IMR-90 (cell line): ENCODE results near the gene ELL2. TPM values are rescaled to one million over a fixed set of nuclear protein-coding genes. Genes with fewer than 3 reads are reported as not detected.
A peak's percentile ranks its signal among the peaks of the same experiment; 100 is the strongest.

Experiments
- ATAC-seq: fragments of 200-7000 bp; cut with Tn5 transposase; 2 replicates; pipeline ENCODE4 v1.9.1; 2020; ENCODE audit warnings: low read depth, mild to moderate bottlenecking, moderate library complexity
- BruUV-seq: library from RNA; stranded (reverse); fragments of 400-500 nt; replicated peaks from 2 replicates; lab custom pipeline; 2021; lab: Mats Ljungman, UMichigan
- CTCF ChIA-PET: fragments of 300-600 bp; formaldehyde crosslinking; extraction: SDS; loops from one replicate; lab custom pipeline; 2021; ENCODE audit warnings: antibody characterized with exemption; lab: Yijun Ruan, JAX
- POLR2A ChIA-PET: fragments of 300-600 bp; sonication (Branson Sonifier 250); formaldehyde crosslinking; loops from one replicate; lab custom pipeline; 2022; ENCODE audit warnings: antibody characterized with exemption; ENCODE audit not compliant: unreplicated experiment; lab: Charles Lee
- DNase-seq: peaks from one replicate; pipeline ENCODE4 v3.0.0; 2013
- H2AFZ ChIP-seq: replicated peaks from 2 replicates; pipeline ENCODE3; 2013; ENCODE audit warnings: low read length, mild to moderate bottlenecking; ENCODE audit not compliant: poor library complexity
- H2AK5ac ChIP-seq: 2 replicates; pipeline ENCODE4 v1.6.1; 2013; ENCODE audit warnings: low read depth, low read length, inconsistent platforms
- H2AK9ac ChIP-seq: replicated peaks from 2 replicates; pipeline ENCODE3; 2013; ENCODE audit warnings: mild to moderate bottlenecking, low read depth, low read length, moderate library complexity; ENCODE audit not compliant: poor library complexity
- H2BK120ac ChIP-seq: 2 replicates; pipeline ENCODE4 v1.6.1; 2013; ENCODE audit warnings: low read depth, low read length, inconsistent platforms
- H2BK15ac ChIP-seq: 3 replicates; pipeline ENCODE4 v1.6.1; 2013; ENCODE audit warnings: low read depth, low read length, inconsistent platforms
- H2BK20ac ChIP-seq: 2 replicates; pipeline ENCODE4 v1.6.1; 2013; ENCODE audit warnings: low read depth, mild to moderate bottlenecking, inconsistent platforms, low read length, moderate library complexity
- H2BK5ac ChIP-seq: 2 replicates; pipeline ENCODE4 v1.6.1; 2013; ENCODE audit warnings: mild to moderate bottlenecking, low read depth, low read length, inconsistent platforms; ENCODE audit not compliant: poor library complexity, severe bottlenecking
- H3K14ac ChIP-seq: replicated peaks from 2 replicates; pipeline ENCODE4 v1.6.1; 2013; ENCODE audit warnings: low read depth, low read length, inconsistent platforms
- H3K18ac ChIP-seq: 2 replicates; pipeline ENCODE4 v1.6.1; 2013; ENCODE audit warnings: low read depth, low read length, control low read depth
- H3K23ac ChIP-seq: 2 replicates; pipeline ENCODE4 v1.6.1; 2013; ENCODE audit warnings: low read depth, low read length, inconsistent platforms
- H3K27ac ChIP-seq: 2 replicates; pipeline ENCODE4 v1.5.1; 2013; ENCODE audit warnings: mild to moderate bottlenecking, control low read depth, low read length; ENCODE audit not compliant: insufficient read depth
- H3K27me3 ChIP-seq: 2 replicates; pipeline ENCODE4 v1.6.1; 2013; ENCODE audit warnings: low read length; ENCODE audit not compliant: control insufficient read depth, insufficient read depth
- H3K36me3 ChIP-seq: 2 replicates; pipeline ENCODE4 v1.6.1; 2013; ENCODE audit warnings: low read length, mixed read lengths; ENCODE audit not compliant: control insufficient read depth, insufficient read depth
- H3K4ac ChIP-seq: 2 replicates; pipeline ENCODE4 v1.6.1; 2013; ENCODE audit warnings: low read depth, low read length, inconsistent platforms
- H3K4me1 ChIP-seq: 2 replicates; pipeline ENCODE4 v1.6.1; 2013; ENCODE audit warnings: low read length, mixed read lengths; ENCODE audit not compliant: control insufficient read depth, insufficient read depth
- H3K4me2 ChIP-seq: 2 replicates; pipeline ENCODE4 v1.6.1; 2013; ENCODE audit warnings: low read depth, mild to moderate bottlenecking, control low read depth, low read length, moderate library complexity
- H3K4me3 ChIP-seq: 2 replicates; pipeline ENCODE4 v1.5.1; 2013; ENCODE audit warnings: low read depth, mild to moderate bottlenecking, control low read depth, low read length, moderate library complexity; ENCODE audit not compliant: insufficient read depth
- H3K56ac ChIP-seq: 2 replicates; pipeline ENCODE4 v1.6.1; 2013; ENCODE audit warnings: low read length, inconsistent platforms; ENCODE audit not compliant: insufficient read depth; ENCODE audit errors: extremely low read depth
- H3K79me1 ChIP-seq, 2 experiments: 2 replicates each; pipeline ENCODE4 v1.6.1; 2013; ENCODE audit warnings: low read length in 2 of 2, inconsistent platforms in 1 of 2, low read depth in 1 of 2
- H3K9ac ChIP-seq: 2 replicates; pipeline ENCODE4 v1.6.1; 2013; ENCODE audit warnings: low read depth, low read length, control low read depth
- H3K9me1 ChIP-seq: 2 replicates; pipeline ENCODE4 v1.6.1; 2013; ENCODE audit warnings: low read length, inconsistent platforms; ENCODE audit not compliant: insufficient read depth
- H3K9me3 ChIP-seq: 2 replicates; pipeline ENCODE4 v1.6.1; 2013; ENCODE audit warnings: low read length; ENCODE audit not compliant: control insufficient read depth, insufficient read depth
- H4K20me1 ChIP-seq: 2 replicates; pipeline ENCODE4 v1.6.1; 2013; ENCODE audit warnings: low read length, inconsistent platforms; ENCODE audit not compliant: insufficient read depth
- H4K5ac ChIP-seq: 2 replicates; pipeline ENCODE4 v1.6.1; 2013; ENCODE audit warnings: mild to moderate bottlenecking, low read depth, low read length, control low read depth
- H4K8ac ChIP-seq, 2 experiments: 2 replicates each; pipeline ENCODE4 v1.6.1; 2013; ENCODE audit warnings: low read depth in 2 of 2, low read length in 2 of 2, control low read depth in 1 of 2, inconsistent platforms in 1 of 2
- H4K91ac ChIP-seq: 2 replicates; pipeline ENCODE4 v1.6.1; 2013; ENCODE audit warnings: low read depth, low read length, inconsistent platforms; ENCODE audit not compliant: insufficient read depth
- BHLHE40 ChIP-seq: fragments of 150-350 bp; IDR thresholded peaks from 2 replicates; pipeline ENCODE4 v1.6.1; 2016; ENCODE audit warnings: mild to moderate bottlenecking, low read depth, low read length
- CEBPB ChIP-seq: IDR thresholded peaks from 2 replicates; pipeline ENCODE4 v1.6.1; 2012; ENCODE audit warnings: low read depth, low read length, improper control_type of control experiment
- CHD1 ChIP-seq: IDR thresholded peaks from 2 replicates; pipeline ENCODE4 v1.6.1; 2012; ENCODE audit warnings: low read depth, low read length, improper control_type of control experiment
- CTCF ChIP-seq: conservative IDR thresholded peaks from 2 replicates; pipeline ENCODE4 v1.5.1; 2012; ENCODE audit warnings: mild to moderate bottlenecking, low read depth, low read length, improper control_type of control experiment
- ELK1 ChIP-seq: fragments of 150-350 bp; IDR thresholded peaks from 2 replicates; pipeline ENCODE4 v1.6.1; 2016; ENCODE audit warnings: low read depth, mild to moderate bottlenecking, low read length, moderate library complexity, borderline replicate concordance
- FOS ChIP-seq: fragments of 150-350 bp; IDR thresholded peaks from 2 replicates; pipeline ENCODE4 v1.6.1; 2016; ENCODE audit warnings: low read depth, low read length
- MAFK ChIP-seq: IDR thresholded peaks from 2 replicates; pipeline ENCODE4 v1.6.1; 2012; ENCODE audit warnings: low read depth, low read length, improper control_type of control experiment
- MAZ ChIP-seq: IDR thresholded peaks from 2 replicates; pipeline ENCODE4 v1.6.1; 2012; ENCODE audit warnings: low read depth, mild to moderate bottlenecking, low read length, improper control_type of control experiment, moderate library complexity, borderline replicate concordance
- MXI1 ChIP-seq: IDR thresholded peaks from 2 replicates; pipeline ENCODE4 v1.6.1; 2012; ENCODE audit warnings: low read depth, mild to moderate bottlenecking, low read length, moderate library complexity, borderline replicate concordance
- NFE2L2 ChIP-seq: fragments of 150-350 bp; IDR thresholded peaks from 2 replicates; pipeline ENCODE4 v1.6.1; 2016; ENCODE audit warnings: low read depth, mild to moderate bottlenecking, low read length
- POLR2A ChIP-seq: IDR thresholded peaks from 2 replicates; pipeline ENCODE4 v1.6.1; 2012; ENCODE audit warnings: mild to moderate bottlenecking, low read depth, low read length
- RAD21 ChIP-seq: IDR thresholded peaks from 2 replicates; pipeline ENCODE4 v1.6.1; 2012; ENCODE audit warnings: low read length, improper control_type of control experiment
- RFX5 ChIP-seq: IDR thresholded peaks from 2 replicates; pipeline ENCODE4 v1.8.0; 2012; ENCODE audit warnings: low read depth, mild to moderate bottlenecking, low read length, moderate library complexity
- SMC3 ChIP-seq: fragments of 150-350 bp; IDR thresholded peaks from 2 replicates; pipeline ENCODE4 v1.6.1; 2016; ENCODE audit warnings: low read depth, mild to moderate bottlenecking, antibody characterized with exemption, low read length, moderate library complexity
- USF2 ChIP-seq: fragments of 150-350 bp; IDR thresholded peaks from 2 replicates; pipeline ENCODE4 v1.6.1; 2017; ENCODE audit warnings: mild to moderate bottlenecking, antibody characterized with exemption, low read length, low read depth
- WGBS, 2 experiments: methylation state at CpG; one replicate each; pipeline versions ENCODE4 v1.1.5 to v1.1.7; 2013; ENCODE audit warnings: missing lambda C conversion rate in 2 of 2; ENCODE audit not compliant: insufficient read length in 1 of 2; ENCODE audit errors: extremely low coverage in 2 of 2; 5-methylcytosine and 5-hydroxymethylcytosine counted together
- dilution Hi-C: fragments of 300-500 bp; cut with HindIII; formaldehyde crosslinking; loops from one replicate; pipeline ENCODE4 v1.14.3; 2018; ENCODE audit warnings: low sequenced_read_pairs; ENCODE audit not compliant: unreplicated experiment
- in situ Hi-C: fragments of 300-500 bp; cut with MboI; formaldehyde crosslinking; loops from 3 replicates; pipeline ENCODE4 v1.14.3; 2019; ENCODE audit warnings: low sequenced_read_pairs, inconsistent platforms, mixed read lengths
- intact Hi-C: fragments of 100-400 bp; cut with micrococcal nuclease; formaldehyde crosslinking; loops from 2 replicates; pipeline ENCODE4 v1.10.0; 2022
- polyA plus RNA-seq, 3 experiments: library from polyadenylated mRNA; depleted of rRNA; stranded (reverse); fragments of >200 nt; gene quantifications; 2 replicates each; pipeline ENCODE4 v1.2.3, GENCODE V29; 2012; ENCODE audit warnings: low replicate concordance in 1 of 3
- total RNA-seq: library from RNA; depleted of rRNA; stranded (reverse); fragments of >200 nt; gene quantifications from 2 replicates; pipeline ENCODE4 v1.2.3, GENCODE V29; 2012

ELL2 gene
- total and polyA plus RNA-seq, 2 of the 4 experiments (the other 2 are of a cell fraction), result 61.4 to 92.5 TPM

- WGBS, 2 experiments, result 100% methylated on average over 1 of the region's 4 CpGs; no CpG with 5 or more reads in 1 of the 2 experiments
- Histone ChIP-seq H3K56ac (no peak overlapping the region), H3K4me1 (peaks cover 20% of the 10 kb centered on the region), H4K20me1 (no peaks in the 10 kb centered on the region), H3K27me3 (no peaks in the 10 kb centered on the region), H3K4me2 (no peak overlapping the region), H2AFZ (no peak overlapping the region), H3K79me1 (peaks cover 6 to 21% of the 10 kb centered on the region in 2 experiments), H2AK5ac (peak overlapping the region; percentile 89; the same call in 1 of the 2 replicates), H4K91ac (peak overlapping the region; percentile 16; the same call in 1 of the 2 replicates), H3K23ac (no peak overlapping the region), H2BK20ac (no peak overlapping the region; the same call in 1 of the 2 replicates), H2BK15ac (no peak overlapping the region), H3K27ac (no peak overlapping the region), H2AK9ac (no peak overlapping the region), H4K8ac (no peak overlapping the region), H2BK5ac (no peak overlapping the region), H3K9me1 (peaks cover 18% of the 10 kb centered on the region), H3K4ac (no peak overlapping the region; the same call in 1 of the 2 replicates), H3K9ac (no peak overlapping the region), H3K18ac (no peak overlapping the region), H3K36me3 (no peaks in the 10 kb centered on the region), H2BK120ac (no peak overlapping the region), H4K5ac (no peak overlapping the region), H3K9me3 (no peaks in the 10 kb centered on the region), H3K14ac (no peak overlapping the region), H3K4me3 (no peak overlapping the region)
- CTCF ChIA-PET, result no interaction called here
- no TSS peak for BruUV-seq
- in situ Hi-C loops (no loop called here), dilution Hi-C loops (no loop called here), intact Hi-C loops (no loop called here)
- POLR2A ChIA-PET, result no interaction called here
- no peak for DNase-seq
- TF ChIP-seq SMC3 (no peak), MAZ (no peak), CEBPB (no peak), BHLHE40 (no peak), FOS (no peak), RAD21 (no peak), ELK1 (no peak), POLR2A (no peak), CHD1 (no peak), NFE2L2 (no peak), CTCF (no peak), MAFK (no peak), USF2 (no peak), RFX5 (no peak), MXI1 (no peak)
- ATAC-seq, result no peak
Measured at GRCh38 chr5:95868136-95868535, 93.5 kb downstream of the ELL2 start.
